Small intestine (tissue), 7 donors: ENCODE measurements around the gene PIRT. TPM values are rescaled to one million over a fixed set of nuclear protein-coding genes. Genes with fewer than 3 reads are reported as not detected.
A peak's percentile ranks its signal among the peaks of the same experiment; 100 is the strongest.

Experiments
- DNase-seq, 2 donors: peaks; one replicate each; pipeline versions ENCODE4 v3.0.0 to v3.0.0-alpha.2; 2013
- FAIRE-seq: peaks from 2 replicates; lab custom pipeline; 2012; peaks lifted over from hg19 to GRCh38; lab: Jason Lieb, UNC
- H3K27ac ChIP-seq, 3 donors: one replicate each; pipeline ENCODE4 v1.5.1; 2013; ENCODE audit warnings: low read length in 2 of 3, mild to moderate bottlenecking in 2 of 3, control low read depth in 1 of 3, inconsistent platforms in 1 of 3, low read depth in 1 of 3, moderate library complexity in 1 of 3
- H3K27me3 ChIP-seq, 3 donors: one replicate each; pipeline ENCODE4 v1.6.1; 2013; ENCODE audit warnings: low read length in 3 of 3, inconsistent platforms in 1 of 3; ENCODE audit not compliant: control insufficient read depth in 3 of 3, insufficient read depth in 3 of 3
- H3K36me3 ChIP-seq, 3 donors: one replicate each; pipeline ENCODE4 v1.6.1; 2013; ENCODE audit warnings: low read length in 3 of 3, inconsistent platforms in 1 of 3, low read depth in 1 of 3, mild to moderate bottlenecking in 1 of 3, moderate library complexity in 1 of 3; ENCODE audit not compliant: control insufficient read depth in 3 of 3, insufficient read depth in 2 of 3
- H3K4me1 ChIP-seq, 3 donors: one replicate each; pipeline ENCODE4 v1.6.1; 2013; ENCODE audit warnings: low read length in 2 of 3, inconsistent platforms in 1 of 3, low read depth in 1 of 3, mild to moderate bottlenecking in 1 of 3, moderate library complexity in 1 of 3; ENCODE audit not compliant: control insufficient read depth in 3 of 3, insufficient read depth in 2 of 3
- H3K4me3 ChIP-seq, 3 donors: one replicate each; pipeline ENCODE4 v1.5.1; 2013; ENCODE audit warnings: low read length in 3 of 3, control low read depth in 1 of 3, inconsistent platforms in 1 of 3, low read depth in 1 of 3, mild to moderate bottlenecking in 1 of 3, moderate library complexity in 1 of 3
- H3K9me3 ChIP-seq, 2 donors: one replicate each; pipeline ENCODE4 v1.6.1; 2013; ENCODE audit warnings: low read depth in 1 of 2, low read length in 1 of 2; ENCODE audit not compliant: control insufficient read depth in 2 of 2, insufficient read depth in 1 of 2
- WGBS, 3 donors: extraction: QIAGEN DNeasy Blood & Tissue Kit; methylation state at CpG; one replicate each; pipeline ENCODE4 v1.1.7; 2013; 5-methylcytosine and 5-hydroxymethylcytosine counted together
- polyA plus RNA-seq, 4 donors: library from polyadenylated mRNA; stranded (reverse) in 3 of 4; unstranded in 1 of 4; fragments of 200-250 nt in 3 of 4; fragments of 120-200 nt in 1 of 4; gene quantifications; one replicate each; pipeline versions ENCODE4 v1.2.1 to v1.2.3, GENCODE V29; 2013
- donor health status: healthy with polysubstance abuse.
- donor health status: control.
- donor health status: control.
- donor health status: Bipolar disorder and iron deficiency.
- donor health status: healthy.

The PIRT gene
- polyA plus RNA-seq, 4 donors = 1.2 to 10.8 TPM; not detected in 2

DNA sequence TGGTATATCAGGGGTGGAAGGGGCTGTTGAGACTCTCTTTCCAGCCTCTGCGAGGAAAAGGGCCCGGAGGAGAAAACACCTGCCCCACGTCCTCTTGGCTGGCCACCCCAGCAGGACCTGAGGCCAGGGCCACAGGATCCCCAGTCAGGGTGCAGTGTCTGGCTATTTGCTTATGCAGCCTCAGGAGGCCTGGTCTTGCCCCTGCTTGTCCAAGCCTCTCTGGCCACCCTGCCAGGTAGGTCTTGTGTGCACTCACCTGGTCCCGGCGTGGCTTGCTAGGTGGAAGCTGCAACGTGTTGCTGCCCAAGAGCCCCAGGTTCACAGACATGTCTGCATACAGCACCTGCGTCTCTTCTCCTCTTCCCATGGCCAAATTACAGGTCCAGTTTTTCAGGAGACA, 34.5 kb downstream of the PIRT start:
- no peaks in the 10 kb centered on the region for H3K27me3 ChIP-seq
- DNase-seq (no peak), FAIRE-seq (no peak)
- peaks cover 0 to 4% (median 0%) of the 10 kb centered on the region in 3 donors for H3K36me3 ChIP-seq
- no peaks in the 10 kb centered on the region for H3K9me3 ChIP-seq
- peak overlapping the region; percentile 56 to 97 (median 96) for H3K27ac ChIP-seq
- WGBS, 3 donors = 23 to 66% (median 37%) methylated on average over 7 of the region's 7 CpGs
- H3K4me1 ChIP-seq = peaks cover 0 to 53% (median 2%) of the 10 kb centered on the region in 3 donors
- peak overlapping the region; percentile 12 to 54 (median 49) for H3K4me3 ChIP-seq

DNA sequence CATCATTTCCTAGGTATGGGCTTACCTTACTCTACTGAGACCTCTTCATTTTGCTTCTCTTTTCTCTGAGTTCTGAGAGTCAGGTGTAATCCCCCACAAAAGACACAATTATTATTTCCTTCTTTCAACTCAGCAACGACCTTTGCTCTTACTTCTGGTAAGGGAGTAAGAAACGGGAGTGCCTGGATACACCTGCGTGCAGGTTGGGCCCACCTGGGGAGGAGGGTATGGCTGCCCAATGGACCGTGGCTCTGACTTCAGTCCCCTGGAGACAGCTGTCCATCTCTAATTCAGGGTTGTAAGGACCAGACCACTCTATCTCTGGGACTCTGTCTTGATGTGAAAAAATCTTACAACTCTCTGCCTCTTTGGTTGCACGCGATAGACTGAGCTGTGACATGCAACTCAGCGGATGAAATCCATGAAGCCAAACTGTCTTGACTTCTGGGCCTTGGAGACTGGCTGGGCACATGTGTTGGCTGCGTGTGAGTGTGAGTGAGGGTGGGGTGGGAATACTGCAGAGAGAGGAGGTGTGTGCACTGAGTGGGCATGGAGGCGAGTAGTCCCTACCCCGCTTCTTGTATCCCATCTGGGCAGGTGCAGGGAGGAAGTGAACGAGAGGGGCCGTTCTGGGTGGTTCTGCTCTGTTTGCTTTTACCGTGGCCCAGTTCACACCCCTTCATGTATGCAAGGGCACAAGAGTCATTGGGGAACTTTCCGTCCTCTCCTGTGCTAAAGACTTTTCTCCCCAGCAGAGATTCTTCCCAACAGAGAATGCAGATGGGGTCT, 35.2 kb downstream of the PIRT start:
- peaks cover 0 to 3% (median 0%) of the 10 kb centered on the region in 3 donors for H3K36me3 ChIP-seq
- no peaks in the 10 kb centered on the region for H3K9me3 ChIP-seq
- peak overlapping the region; percentile 12 to 54 (median 49) for H3K4me3 ChIP-seq
- DNase-seq = peak; percentile 76 to 81
- H3K4me1 ChIP-seq = peaks cover 0 to 58% (median 2%) of the 10 kb centered on the region in 3 donors
- WGBS, 3 donors = 14 to 66% (median 37%) methylated on average over 14 of the region's 14 CpGs
- FAIRE-seq = no peak
- peak overlapping the region; percentile 56 to 97 (median 96) for H3K27ac ChIP-seq
- no peaks in the 10 kb centered on the region for H3K27me3 ChIP-seq

DNA sequence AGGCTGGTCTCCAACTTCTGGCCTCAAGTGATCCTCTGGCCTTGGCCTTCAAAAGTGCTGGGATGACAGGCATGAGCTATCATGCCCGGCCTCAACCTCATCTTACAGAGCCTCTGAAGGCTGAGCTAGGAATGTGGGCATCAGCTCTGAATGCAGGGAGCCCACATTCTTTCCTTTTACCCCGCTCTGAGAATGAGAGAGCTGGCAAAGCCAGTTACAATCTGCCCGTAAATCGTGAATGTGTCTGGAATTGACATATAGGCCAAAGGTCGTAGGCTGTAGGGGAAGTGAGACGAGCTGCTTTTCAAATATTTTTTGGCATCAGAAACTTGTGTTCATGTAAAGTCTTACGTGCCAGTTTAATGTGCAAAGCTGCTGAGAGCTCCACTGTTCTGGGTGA, 38.5 kb downstream of the PIRT start:
- no peak overlapping the region for H3K4me3 ChIP-seq
- peak overlapping the region; percentile 94 to 98 (median 96) for H3K27ac ChIP-seq
- H3K9me3 ChIP-seq = no peaks in the 10 kb centered on the region
- FAIRE-seq = no peak
- no peaks in the 10 kb centered on the region for H3K27me3 ChIP-seq
- H3K36me3 ChIP-seq = peaks cover 0 to 12% (median 2%) of the 10 kb centered on the region in 3 donors
- peak; percentile 61 to 80 for DNase-seq
- H3K4me1 ChIP-seq = peaks cover 0 to 71% (median 2%) of the 10 kb centered on the region in 3 donors
- whole genome bisulfite sequencing, 3 donors = 15 to 44% (median 29%) methylated on average over 7 of the region's 7 CpGs

DNA sequence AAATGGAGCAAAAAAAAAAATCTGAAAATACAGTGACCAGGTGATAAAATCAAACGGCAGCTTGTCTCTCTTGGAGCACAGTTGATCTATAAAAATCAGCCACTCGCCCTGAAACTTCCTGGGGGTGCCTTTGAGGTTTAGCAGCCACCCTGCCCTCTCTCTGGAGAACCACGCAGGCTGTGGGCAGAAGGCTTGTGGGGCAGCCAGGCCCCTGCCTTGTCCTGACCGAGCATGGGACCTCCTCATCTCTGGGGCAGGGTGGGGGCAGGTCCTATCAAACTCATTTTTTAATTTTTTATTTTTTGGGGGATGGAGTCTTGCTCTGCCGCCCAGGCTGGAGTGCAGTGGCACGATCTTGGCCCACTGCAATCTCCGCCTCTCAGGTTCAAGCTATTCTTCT, 39.0 kb downstream of the PIRT start:
- H3K27me3 ChIP-seq = no peaks in the 10 kb centered on the region
- no peaks in the 10 kb centered on the region for H3K9me3 ChIP-seq
- no peak for DNase-seq
- peaks cover 0 to 71% (median 2%) of the 10 kb centered on the region in 3 donors for H3K4me1 ChIP-seq
- 27 to 63% (median 31%) methylated on average over 7 of the region's 7 CpGs for WGBS, 3 donors
- peak overlapping the region; percentile 94 to 98 (median 96) for H3K27ac ChIP-seq
- no peak overlapping the region for H3K4me3 ChIP-seq
- no peak for FAIRE-seq
- H3K36me3 ChIP-seq = peaks cover 0 to 12% (median 2%) of the 10 kb centered on the region in 3 donors

DNA sequence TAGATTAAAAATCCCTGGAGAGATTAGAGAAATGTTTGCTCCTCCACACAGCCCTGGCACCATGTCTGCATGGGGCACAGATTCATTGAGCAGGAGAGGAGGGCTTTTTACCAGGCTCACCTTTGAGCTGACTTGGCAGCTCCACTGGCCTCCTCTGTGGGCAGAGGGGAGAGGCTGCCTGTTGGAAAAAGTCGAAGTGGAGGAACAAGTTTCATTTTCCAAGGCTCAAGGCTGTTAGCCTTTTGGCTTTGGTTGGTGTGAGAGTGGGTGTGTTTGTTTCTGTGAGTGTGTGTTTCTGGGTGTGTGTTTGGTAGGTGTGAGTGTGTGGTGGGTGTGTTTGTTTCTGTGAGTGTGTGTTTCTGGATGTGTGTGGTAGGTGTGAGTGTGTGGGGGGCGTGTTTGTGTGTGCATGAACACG, 39.5 kb downstream of the PIRT start:
- H3K4me1 ChIP-seq = peaks cover 0 to 72% (median 2%) of the 10 kb centered on the region in 3 donors
- H3K36me3 ChIP-seq = peaks cover 0 to 12% (median 6%) of the 10 kb centered on the region in 3 donors
- H3K4me3 ChIP-seq = peak overlapping the region in 1 of 3 donors; percentile 16
- H3K27me3 ChIP-seq = no peaks in the 10 kb centered on the region
- FAIRE-seq (no peak), DNase-seq (peak; percentile 74 to 88)
- 6 to 28% (median 8%) methylated on average over 3 of the region's 3 CpGs for WGBS, 3 donors
- H3K9me3 ChIP-seq = no peaks in the 10 kb centered on the region
- H3K27ac ChIP-seq = peak overlapping the region; percentile 94 to 98 (median 96)

DNA sequence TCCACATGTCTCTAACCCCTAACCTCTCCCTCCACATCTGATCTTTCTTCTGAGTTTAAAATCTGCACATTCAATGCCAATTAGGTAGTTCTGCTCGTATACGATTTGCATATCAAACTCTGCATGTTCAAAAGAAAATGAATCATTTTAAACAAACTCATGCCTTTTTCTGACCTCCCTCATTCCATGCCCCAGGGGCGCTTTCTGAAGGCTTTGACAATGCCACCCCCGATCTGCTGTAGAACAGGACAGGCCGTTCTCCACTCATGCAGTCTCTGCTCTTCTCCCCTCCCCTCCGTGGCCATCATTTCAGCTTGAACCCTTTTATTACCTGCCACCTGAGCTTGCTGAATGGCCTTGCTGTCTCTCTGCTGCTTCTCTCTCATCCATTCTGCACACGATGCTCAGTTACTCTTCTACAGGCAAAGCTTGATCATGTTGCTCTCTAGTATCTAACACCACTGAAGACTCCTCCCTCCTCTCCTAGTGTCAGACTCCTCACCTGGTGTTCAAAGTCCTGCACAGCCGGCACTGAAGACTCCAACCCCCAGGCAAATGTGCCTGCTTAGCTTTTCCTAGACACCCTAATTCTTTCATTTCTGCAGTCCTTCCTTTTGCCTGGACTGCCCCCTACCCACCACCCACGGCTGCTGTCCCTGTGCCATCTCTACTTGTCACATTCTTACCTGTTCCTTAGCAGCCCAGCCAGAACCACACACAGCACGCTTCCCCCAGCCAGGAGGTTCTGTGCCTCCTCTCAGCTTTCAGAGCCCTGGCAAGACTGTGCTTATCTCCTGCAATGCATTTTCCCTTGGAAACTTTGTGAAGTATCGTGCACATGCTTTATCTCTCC, 40.2 kb downstream of the PIRT start:
- no peak for FAIRE-seq
- H3K9me3 ChIP-seq = no peaks in the 10 kb centered on the region
- H3K4me3 ChIP-seq = peak overlapping the region in 1 of 3 donors; percentile 16
- peak; percentile 90 to 93 for DNase-seq
- H3K27ac ChIP-seq = peak overlapping the region; percentile 94 to 98 (median 96)
- peaks cover 0 to 12% (median 6%) of the 10 kb centered on the region in 3 donors for H3K36me3 ChIP-seq
- H3K27me3 ChIP-seq = no peaks in the 10 kb centered on the region
- H3K4me1 ChIP-seq = peaks cover 0 to 71% (median 2%) of the 10 kb centered on the region in 3 donors
- WGBS, 3 donors = 19 to 51% (median 34%) methylated on average over 11 of the region's 11 CpGs

DNA sequence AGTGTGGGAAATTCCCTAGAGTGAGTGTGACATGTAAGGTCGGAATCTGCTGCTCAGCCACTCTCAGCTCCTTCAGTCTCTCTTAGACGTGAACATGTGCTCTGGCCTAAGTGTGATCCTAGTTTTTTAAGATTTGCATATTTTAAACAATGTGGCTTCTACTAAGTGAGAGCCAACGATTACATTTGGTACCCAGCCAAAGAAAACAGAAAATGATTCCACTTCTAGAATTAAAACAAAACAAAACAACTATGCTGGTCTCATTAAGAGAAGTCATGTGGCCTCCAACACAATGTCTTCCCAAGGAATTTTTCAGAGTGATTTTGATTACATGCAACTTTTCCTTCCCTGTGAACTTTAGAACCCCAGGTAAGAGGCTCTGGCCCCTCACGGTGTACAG, 44.1 kb downstream of the PIRT start:
- Histone ChIP-seq H3K9me3 (no peaks in the 10 kb centered on the region), H3K27me3 (no peaks in the 10 kb centered on the region), H3K27ac (peak overlapping the region in 1 of 3 donors; percentile 77), H3K4me3 (no peak overlapping the region), H3K36me3 (peaks cover 0 to 16% (median 6%) of the 10 kb centered on the region in 3 donors), H3K4me1 (peaks cover 0 to 69% (median 3%) of the 10 kb centered on the region in 3 donors)
- DNase-seq (peak in 1 of 2 donors; percentile 66), FAIRE-seq (no peak)
- WGBS, 3 donors = 30 to 52% (median 48%) methylated on average over 4 of the region's 4 CpGs

DNA sequence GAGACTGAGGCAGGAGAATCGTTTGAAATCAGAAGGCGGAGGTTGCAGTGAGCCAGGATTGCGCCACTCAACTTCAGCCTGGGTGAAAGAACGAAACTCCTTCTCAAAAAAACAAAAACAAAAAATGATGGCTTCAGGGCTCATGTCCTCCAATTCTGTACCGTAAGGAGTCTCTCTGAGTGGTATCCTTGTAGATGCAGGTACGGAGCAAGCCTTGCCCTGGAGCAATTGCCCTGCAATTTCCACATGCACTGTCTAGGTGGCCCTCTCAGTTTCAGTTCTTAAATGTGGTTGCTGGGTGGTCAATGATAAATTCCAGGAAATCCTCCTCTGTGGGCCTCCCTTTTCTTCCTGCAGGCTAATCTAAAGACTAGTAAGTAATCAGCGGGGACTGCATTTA, 44.6 kb downstream of the PIRT start:
- H3K27me3 ChIP-seq = no peaks in the 10 kb centered on the region
- H3K4me1 ChIP-seq = peaks cover 0 to 65% (median 2%) of the 10 kb centered on the region in 3 donors
- H3K4me3 ChIP-seq = no peak overlapping the region
- FAIRE-seq (no peak), DNase-seq (no peak)
- H3K36me3 ChIP-seq = peaks cover 0 to 16% (median 6%) of the 10 kb centered on the region in 3 donors
- peak overlapping the region in 1 of 3 donors; percentile 77 for H3K27ac ChIP-seq
- H3K9me3 ChIP-seq = no peaks in the 10 kb centered on the region
- 83 to 95% (median 89%) methylated on average over 7 of the region's 7 CpGs for WGBS, 3 donors
